ENCODE measurements around the gene DYNC1LI1.
A peak's percentile ranks its signal among the peaks of the same experiment; 100 is the strongest.
"Not testable (repeated sequence)": the region's sequence is repeated elsewhere in the genome, so short reads cannot be mapped to it uniquely, and the experiment has no call there.

DYNC1LI1 gene

GRCh38 chr3:32531010-32531647 lies 39.5 kb downstream of the DYNC1LI1 start:
- no peak for DNase-seq (ENCODE audit: low spot score)

- no peak for DNase-seq (ENCODE audit: low spot score)
Observed at GRCh38 chr3:32525720-32526119, 44.9 kb downstream of the DYNC1LI1 start.

DNA sequence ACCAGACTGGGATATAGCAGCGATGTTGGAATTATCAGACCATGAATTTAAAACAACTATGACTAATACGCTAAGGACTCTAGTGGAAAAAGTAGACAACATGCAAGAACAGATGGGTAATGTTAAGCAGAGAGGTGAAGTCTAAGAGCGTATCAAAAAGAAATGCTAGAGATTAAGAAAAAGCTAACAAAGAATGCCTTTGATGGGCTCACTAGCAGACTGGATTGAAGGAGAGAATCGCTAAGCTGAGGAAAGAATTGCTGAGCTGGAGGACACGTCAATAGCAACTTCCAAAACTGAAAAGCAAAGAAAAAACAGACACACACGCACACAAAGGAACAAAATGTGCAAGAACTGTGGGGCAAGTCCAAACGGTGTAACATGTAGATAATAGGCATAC lies 48.0 kb downstream of the DYNC1LI1 start:
- DNase-seq (ENCODE audit: low spot score) = no peak

- not testable (repeated sequence) for DNase-seq (ENCODE audit: low spot score)
Observed at GRCh38 chr3:32518921-32519320, 51.7 kb downstream of the DYNC1LI1 start.

GRCh38 chr3:32516751-32517150 lies 53.9 kb downstream of the DYNC1LI1 start:
- DNase-seq (ENCODE audit: low spot score) = not testable (repeated sequence)

DNA sequence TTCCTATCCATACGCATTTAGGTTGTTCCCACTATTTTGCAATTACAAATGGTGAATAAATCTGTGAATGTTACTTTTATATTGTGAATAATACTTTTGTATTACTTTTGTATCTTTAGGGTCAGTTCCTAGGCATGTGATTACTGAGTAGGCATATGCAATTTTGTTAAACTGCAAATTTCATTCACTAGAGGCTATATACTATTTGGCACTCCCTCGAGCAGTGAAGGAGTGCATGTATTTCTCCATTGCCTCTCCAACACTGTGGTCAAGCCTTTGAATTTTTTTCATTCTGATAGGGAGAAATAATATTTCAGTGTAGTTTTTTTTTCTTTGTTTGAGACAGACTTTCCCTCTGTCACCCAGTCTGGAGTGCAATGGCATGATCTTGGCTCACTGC lies 59.7 kb downstream of the DYNC1LI1 start:
- DNase-seq (ENCODE audit: low spot score) = no peak

DNA sequence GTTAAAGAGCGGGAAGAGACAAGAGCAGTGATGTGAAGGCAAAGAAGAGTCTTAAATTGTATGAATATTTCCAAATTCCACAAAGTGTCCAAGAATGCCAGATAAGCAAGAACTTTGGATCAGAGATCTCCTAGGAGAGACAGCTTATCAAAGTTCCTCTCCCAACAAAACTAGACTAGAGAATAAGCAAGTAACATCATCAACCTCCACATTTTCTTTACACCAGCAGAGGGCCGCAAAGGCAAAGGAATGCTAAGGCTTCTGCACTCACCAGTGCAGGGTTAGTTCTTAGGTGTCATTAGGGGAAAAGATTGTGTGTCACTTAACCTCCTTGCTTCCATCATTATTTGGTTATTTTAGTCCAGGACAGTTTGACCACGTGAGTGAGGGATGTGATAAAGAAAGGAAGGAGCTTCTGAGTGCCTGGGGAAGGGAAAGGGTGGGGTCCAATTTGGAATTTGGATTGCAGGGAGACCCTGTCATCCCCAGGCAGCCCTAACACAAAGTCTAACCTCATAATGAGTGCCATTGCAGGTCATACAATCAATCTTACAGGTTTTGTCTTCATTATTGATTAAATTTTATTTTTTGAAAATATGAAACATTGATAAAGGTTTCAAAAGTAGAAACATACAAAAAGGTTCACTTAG lies 60.5 kb downstream of the DYNC1LI1 start:
- peak; percentile 72 for DNase-seq (ENCODE audit: low spot score)

- no peak for DNase-seq (ENCODE audit: low spot score)
Observed at GRCh38 chr3:32508711-32509110, 61.9 kb downstream of the DYNC1LI1 start.

- no peak for DNase-seq (ENCODE audit: low spot score)
Observed at GRCh38 chr3:32506466-32506865, 64.2 kb downstream of the DYNC1LI1 start.

DNA sequence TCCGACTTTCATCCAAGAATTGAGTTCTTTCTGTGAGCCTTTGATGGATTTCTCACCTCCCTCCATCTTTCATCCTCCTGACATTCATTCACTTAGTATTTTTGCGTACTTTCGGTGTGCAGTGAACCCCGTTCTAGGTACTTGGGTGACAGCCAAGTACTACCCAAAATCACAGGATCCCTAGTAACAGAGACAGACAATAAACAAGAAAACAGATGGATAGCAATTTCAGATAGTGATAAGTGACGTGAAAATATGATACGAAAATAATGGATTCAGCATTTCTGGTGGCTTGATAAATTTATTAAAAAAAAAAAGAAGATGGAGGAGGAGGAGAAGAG lies 67.7 kb downstream of the DYNC1LI1 start:
- DNase-seq (ENCODE audit: low spot score) = no peak

GRCh38 chr3:32502118-32502945 lies 68.3 kb downstream of the DYNC1LI1 start, which contains the start of gene CMTM6:
Gene CMTM6 (minus strand): TSS chr3:32502852. CDS start chr3:32502745, 107 bp downstream.
- peak; percentile 99 for DNase-seq (ENCODE audit: low spot score)

- DNase-seq (ENCODE audit: low spot score) = no peak
Observed at GRCh38 chr3:32501783-32502117, 68.9 kb downstream of the DYNC1LI1 start.

- DNase-seq (ENCODE audit: low spot score) = no peak
Observed at GRCh38 chr3:32500880-32501782, 69.5 kb downstream of the DYNC1LI1 start.

DNA sequence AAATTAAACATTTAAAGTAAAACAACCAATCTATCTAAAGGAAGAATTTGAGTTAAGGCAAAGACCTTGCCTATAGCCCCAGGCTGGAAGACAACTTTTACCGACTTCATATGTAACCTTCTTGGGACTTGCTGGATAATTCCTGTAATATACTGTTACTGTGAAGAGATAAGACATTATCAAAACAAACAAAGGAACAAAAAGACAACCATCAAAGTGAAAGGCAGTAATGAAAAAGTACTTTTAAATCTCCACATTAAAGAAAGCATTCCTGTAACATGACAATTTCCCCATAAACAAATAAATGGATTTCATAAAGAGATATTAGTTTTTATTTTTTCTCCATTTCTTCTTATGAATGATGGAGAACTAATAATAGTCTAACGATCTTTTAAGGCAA lies 70.4 kb downstream of the DYNC1LI1 start:
- DNase-seq (ENCODE audit: low spot score) = no peak

DNA sequence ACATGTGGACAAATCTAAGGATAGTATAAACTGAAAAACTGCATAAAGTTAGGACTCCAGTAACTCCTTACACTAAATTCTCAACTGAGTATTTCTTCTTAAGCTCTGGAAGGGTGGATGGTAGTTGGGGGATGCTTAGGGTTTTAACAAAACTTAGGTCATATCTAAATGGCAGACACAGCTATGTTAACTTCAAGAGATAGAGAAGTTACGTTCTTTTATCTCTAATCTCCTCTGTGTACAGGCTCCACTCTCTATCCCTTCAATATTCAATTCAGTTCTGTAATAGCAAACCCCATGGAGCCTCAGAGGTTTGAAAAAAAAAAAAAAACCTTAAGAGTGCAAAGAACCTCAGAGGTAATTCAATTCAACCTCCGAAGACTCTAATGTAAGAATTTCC lies 71.1 kb downstream of the DYNC1LI1 start:
- no peak for DNase-seq (ENCODE audit: low spot score)

GRCh38 chr3:32498992-32499391 lies 71.7 kb downstream of the DYNC1LI1 start:
- DNase-seq (ENCODE audit: low spot score) = no peak

- no peak for DNase-seq (ENCODE audit: low spot score)
Observed at GRCh38 chr3:32498252-32498651, 72.4 kb downstream of the DYNC1LI1 start.

GRCh38 chr3:32495609-32496008 lies 75.0 kb downstream of the DYNC1LI1 start:
- no peak for DNase-seq (ENCODE audit: low spot score)

- DNase-seq (ENCODE audit: low spot score) = peak; percentile 17
Observed at GRCh38 chr3:32495085-32495484, 75.6 kb downstream of the DYNC1LI1 start.

DNA sequence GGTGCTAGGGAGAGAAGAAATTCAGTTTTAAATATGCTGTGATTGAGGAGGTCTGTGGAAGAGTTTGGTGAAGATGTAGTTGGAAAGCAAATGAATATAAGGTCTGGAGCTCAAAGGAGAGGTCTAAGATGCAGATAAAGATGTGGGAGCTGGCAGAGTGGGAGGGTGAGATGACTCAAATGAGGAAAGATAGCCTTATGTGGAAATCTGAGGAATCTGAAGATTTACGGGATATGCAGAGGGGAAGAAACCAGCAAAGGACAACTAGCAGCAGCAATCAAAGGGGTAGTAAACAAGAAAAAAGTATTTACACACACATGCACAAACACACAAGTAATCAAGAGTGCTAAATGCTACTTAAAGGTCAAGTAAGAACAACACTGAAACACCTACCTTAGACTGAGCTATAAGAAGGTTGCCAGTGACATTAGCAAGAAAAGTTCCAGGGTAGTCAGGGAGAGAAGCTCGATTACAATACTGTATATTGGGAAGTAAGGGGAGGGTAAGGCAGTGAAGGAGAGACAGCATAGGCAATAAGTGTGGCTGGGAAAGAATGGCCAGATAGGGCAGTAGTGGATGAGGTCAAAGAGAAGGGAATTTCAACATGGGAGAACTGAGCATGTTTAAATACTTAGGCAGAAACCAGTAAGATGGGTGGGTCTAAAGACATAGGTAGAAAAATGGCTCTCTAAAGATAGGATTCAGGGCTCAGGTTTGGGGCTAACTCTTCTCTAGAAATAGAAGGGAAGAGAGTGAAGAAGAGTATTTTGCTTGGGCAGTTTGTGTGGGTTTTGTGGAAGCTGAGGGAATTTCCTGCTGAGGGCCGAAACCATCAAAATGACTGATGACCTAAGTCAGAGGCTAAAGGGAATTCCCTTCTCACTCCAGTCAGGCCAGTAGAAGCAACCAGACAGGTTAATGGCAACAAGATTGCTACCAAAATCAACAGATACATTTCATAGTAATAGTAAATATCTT lies 76.9 kb downstream of the DYNC1LI1 start:
- DNase-seq (ENCODE audit: low spot score) = peak; percentile 17
